ENCODE data around the gene HPN. TPM values are rescaled to one million over a fixed set of nuclear protein-coding genes. Genes with fewer than 3 reads are reported as not detected.
"Not testable (repeated sequence)": the region's sequence is repeated elsewhere in the genome, so short reads cannot be mapped to it uniquely, and the experiment has no call there.

The HPN gene
- total and polyA plus RNA-seq, 4 donors: 0.20 to 1.4 (median 0.79) TPM

DNA sequence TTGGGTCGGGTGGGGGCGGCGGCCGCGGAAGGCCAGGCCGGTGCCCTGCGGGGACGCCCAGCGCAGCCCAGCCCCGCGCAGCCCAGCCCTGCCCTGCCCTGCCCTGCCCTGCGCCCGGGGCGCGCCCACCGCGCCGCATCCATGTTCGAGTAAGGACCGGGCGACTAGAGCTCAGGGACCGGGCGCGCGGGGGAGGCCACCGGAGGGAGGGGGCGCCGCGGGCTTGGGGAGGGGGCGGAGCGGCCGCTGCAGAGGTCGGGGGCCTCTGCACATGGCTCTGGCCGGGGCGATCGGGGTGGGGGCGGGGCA, 41.2 kb upstream of the HPN start:
- Histone ChIP-seq H3K27ac (ENCODE audit: low read depth, low read length) (no peak overlapping the region), H3K4me1 (ENCODE audit: control insufficient read depth, insufficient read depth, low read length) (peaks cover 33% of the 10 kb centered on the region), H3K4me3 (ENCODE audit: low read depth, low read length) (no peak overlapping the region), H3K36me3 (ENCODE audit: control insufficient read depth, insufficient read depth, low read length) (peaks cover 27% of the 10 kb centered on the region), H3K27me3 (ENCODE audit: control insufficient read depth, insufficient read depth, low read length) (no peaks in the 10 kb centered on the region), H3K9me3 (ENCODE audit: control insufficient read depth, insufficient read depth, low read length) (no peaks in the 10 kb centered on the region)
- WGBS (ENCODE audit: insufficient coverage): 0% methylated on average over 27 of the region's 37 CpGs
- DNase-seq (ENCODE audit: low read depth in 4 of 6, low spot score in 6 of 6): no peak

DNA sequence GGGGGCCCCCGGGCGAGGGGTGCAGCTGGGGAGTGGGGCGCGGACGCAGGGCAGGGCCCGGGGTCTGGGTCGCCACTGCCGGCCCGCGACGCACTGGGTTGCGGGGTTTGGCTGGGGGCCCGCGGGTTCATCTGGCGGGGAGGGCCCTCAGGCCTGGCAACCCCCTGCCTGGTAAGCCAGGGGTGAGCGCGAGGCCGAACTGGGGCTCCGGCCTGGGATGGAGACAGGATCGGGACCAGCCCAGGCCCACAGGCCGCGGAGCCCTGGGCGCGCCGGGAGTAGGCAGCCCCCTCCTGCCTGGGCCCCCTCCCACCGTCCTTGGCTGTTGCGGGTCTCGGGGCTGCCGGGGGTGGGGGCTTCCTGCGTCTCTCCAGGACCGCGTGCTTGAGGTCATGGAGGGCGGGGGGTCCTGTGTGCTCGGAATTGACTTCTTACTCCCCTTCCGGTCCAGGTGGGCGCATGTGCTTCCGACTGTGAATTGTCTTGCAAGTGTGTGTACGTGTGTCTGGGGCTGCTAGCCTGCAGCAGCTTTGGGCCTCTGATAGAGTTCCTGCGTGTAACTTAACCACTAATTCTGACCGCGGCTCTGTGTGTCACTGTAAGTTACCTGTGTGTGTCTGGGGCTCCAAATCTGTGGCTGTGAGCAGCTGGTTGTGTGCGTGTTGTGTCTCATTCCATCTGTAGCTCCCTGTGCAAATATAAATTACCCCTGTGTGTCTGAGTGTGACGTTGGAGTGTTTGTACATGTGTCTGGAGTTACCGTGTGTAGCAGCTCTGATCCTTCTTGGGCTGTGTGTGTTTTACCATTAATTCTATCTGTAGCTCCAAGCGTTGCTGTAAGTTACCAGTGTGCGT, 40.6 kb upstream of the HPN start:
- peaks cover 32% of the 10 kb centered on the region for H3K36me3 ChIP-seq (ENCODE audit: control insufficient read depth, insufficient read depth, low read length)
- peaks cover 32% of the 10 kb centered on the region for H3K4me1 ChIP-seq (ENCODE audit: control insufficient read depth, insufficient read depth, low read length)
- DNase-seq (ENCODE audit: low read depth in 4 of 6, low spot score in 6 of 6): peak in 4 of 6 donors; percentile 13 to 76 (median 46)
- WGBS (ENCODE audit: insufficient coverage): under 1% methylated on average over 40 of the region's 46 CpGs
- H3K4me3 ChIP-seq (ENCODE audit: low read depth, low read length): peak overlapping the region; percentile 41
- H3K27me3 ChIP-seq (ENCODE audit: control insufficient read depth, insufficient read depth, low read length): no peaks in the 10 kb centered on the region
- peak overlapping the region; percentile 58 for H3K27ac ChIP-seq (ENCODE audit: low read depth, low read length)
- no peaks in the 10 kb centered on the region for H3K9me3 ChIP-seq (ENCODE audit: control insufficient read depth, insufficient read depth, low read length)

DNA sequence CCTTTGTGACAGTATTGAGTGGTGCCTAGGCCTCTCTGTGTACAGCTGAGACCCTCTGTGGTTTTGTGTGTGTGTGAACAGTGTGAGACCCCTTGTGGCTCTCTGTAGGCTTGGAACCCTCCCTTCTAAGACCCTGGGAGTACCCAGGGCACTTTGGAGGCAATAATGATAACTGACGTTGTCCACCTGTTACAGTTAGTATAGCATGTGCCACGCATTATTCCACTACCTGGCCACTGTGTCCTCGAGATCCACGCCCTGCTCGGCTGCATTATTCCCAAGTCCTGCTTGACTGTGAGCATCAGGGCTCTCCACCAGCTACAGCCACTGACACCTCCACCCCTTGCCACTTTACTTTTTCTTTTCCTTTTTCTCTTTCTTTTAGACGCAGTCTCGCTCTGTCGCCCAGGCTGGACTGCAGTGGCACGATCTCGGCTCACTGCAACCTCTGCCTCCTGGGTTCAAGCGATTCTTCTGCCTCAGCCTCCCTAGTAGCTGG, 39.4 kb upstream of the HPN start:
- H3K4me1 ChIP-seq (ENCODE audit: control insufficient read depth, insufficient read depth, low read length): peaks cover 32% of the 10 kb centered on the region

DNA sequence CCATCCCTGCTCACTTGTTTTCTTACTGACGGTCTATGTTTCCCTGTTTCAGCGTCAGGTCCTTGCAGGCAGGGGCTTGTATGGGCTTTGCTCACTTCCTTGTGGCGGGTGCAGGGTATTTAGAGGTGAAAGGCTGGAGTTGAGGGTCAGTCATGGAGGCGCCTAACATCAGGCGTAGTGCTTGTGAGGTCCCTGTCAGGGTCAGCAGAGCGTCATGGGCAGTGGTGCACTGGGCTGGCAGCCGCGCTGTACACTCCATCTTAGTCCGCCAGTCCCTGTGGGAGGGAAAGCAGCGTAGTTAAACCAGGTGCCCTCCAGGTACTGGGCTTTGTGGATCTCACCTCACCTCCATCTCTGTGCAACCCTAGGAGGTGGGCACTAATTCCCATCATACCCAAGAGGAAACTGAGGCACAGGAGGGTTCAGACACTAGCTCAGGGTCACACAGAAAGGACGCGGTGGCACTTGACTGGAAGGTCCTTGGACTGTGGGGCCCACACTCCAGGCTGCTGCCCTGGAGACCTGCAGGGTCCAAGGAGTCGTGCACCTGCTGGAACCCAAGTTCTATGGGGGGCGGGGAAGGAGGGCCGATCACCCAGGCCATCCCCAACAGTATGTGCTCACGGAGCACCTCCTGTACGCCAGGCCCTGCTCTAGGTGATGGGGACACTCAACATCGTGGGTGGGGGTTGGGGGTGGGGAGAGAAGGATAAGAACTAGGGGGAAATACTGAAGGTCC, 36.8 kb upstream of the HPN start:
- Histone ChIP-seq H3K4me1 (ENCODE audit: control insufficient read depth, insufficient read depth, low read length) (peaks cover 23% of the 10 kb centered on the region), H3K36me3 (ENCODE audit: control insufficient read depth, insufficient read depth, low read length) (peaks cover 58% of the 10 kb centered on the region)

More for the DNA sequence above, 39.4 kb upstream of the HPN start:
- no peak overlapping the region for H3K27ac ChIP-seq (ENCODE audit: low read depth, low read length)
- H3K4me3 ChIP-seq (ENCODE audit: low read depth, low read length): no peak overlapping the region
- 90% methylated on average over 7 of the region's 11 CpGs for WGBS (ENCODE audit: insufficient coverage)
- H3K27me3 ChIP-seq (ENCODE audit: control insufficient read depth, insufficient read depth, low read length): no peaks in the 10 kb centered on the region
- no peak for DNase-seq (ENCODE audit: low read depth in 4 of 6, low spot score in 6 of 6)
- no peaks in the 10 kb centered on the region for H3K9me3 ChIP-seq (ENCODE audit: control insufficient read depth, insufficient read depth, low read length)
- peaks cover 43% of the 10 kb centered on the region for H3K36me3 ChIP-seq (ENCODE audit: control insufficient read depth, insufficient read depth, low read length)

DNA sequence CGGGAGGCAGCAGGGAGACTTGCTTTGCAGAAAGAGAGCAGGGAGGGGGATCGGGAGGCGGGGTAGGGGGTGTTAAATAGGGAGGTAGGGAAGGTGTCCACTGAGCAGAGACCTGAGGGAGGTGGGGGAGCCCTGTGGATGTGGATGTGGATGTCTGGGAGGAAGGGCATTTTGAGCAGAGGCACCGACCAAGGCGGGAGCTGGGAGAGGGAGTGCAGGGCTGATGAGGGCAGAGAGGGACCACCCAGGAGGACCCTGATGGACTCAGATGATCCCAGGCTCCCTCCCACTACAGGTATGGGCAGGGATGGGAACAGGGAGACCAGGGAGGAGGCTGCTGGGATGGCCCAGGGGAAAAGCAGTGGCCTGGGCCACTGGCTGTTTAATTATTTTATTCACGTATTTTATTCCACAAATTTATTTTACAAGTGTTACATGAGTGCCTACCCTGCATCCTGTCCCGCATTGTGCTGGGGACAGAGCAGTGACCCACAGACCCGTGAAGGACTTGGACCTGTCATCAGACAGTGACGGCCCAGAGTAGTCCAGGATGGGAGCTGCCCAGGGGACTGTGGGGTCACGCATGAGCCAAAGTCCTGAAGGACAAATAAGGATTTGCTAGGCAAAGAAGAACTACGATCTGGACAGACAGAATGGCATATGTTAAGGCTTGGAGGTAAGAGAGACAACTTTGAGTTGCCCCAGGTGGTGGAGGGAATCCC, 36.1 kb upstream of the HPN start:
- Histone ChIP-seq H3K4me1 (ENCODE audit: control insufficient read depth, insufficient read depth, low read length) (peaks cover 20% of the 10 kb centered on the region), H3K4me3 (ENCODE audit: low read depth, low read length) (no peak overlapping the region), H3K27ac (ENCODE audit: low read depth, low read length) (no peak overlapping the region), H3K9me3 (ENCODE audit: control insufficient read depth, insufficient read depth, low read length) (no peaks in the 10 kb centered on the region), H3K36me3 (ENCODE audit: control insufficient read depth, insufficient read depth, low read length) (peaks cover 65% of the 10 kb centered on the region), H3K27me3 (ENCODE audit: control insufficient read depth, insufficient read depth, low read length) (no peaks in the 10 kb centered on the region)
- 92% methylated on average over 9 of the region's 11 CpGs for WGBS (ENCODE audit: insufficient coverage)
- DNase-seq (ENCODE audit: low read depth in 4 of 6, low spot score in 6 of 6): no peak

More for the DNA sequence above, 36.8 kb upstream of the HPN start:
- Histone ChIP-seq H3K9me3 (ENCODE audit: control insufficient read depth, insufficient read depth, low read length) (no peaks in the 10 kb centered on the region), H3K27me3 (ENCODE audit: control insufficient read depth, insufficient read depth, low read length) (no peaks in the 10 kb centered on the region), H3K4me3 (ENCODE audit: low read depth, low read length) (no peak overlapping the region), H3K27ac (ENCODE audit: low read depth, low read length) (no peak overlapping the region)
- 92% methylated on average over 10 of the region's 18 CpGs for WGBS (ENCODE audit: insufficient coverage)
- DNase-seq (ENCODE audit: low read depth in 4 of 6, low spot score in 6 of 6): no peak

DNA sequence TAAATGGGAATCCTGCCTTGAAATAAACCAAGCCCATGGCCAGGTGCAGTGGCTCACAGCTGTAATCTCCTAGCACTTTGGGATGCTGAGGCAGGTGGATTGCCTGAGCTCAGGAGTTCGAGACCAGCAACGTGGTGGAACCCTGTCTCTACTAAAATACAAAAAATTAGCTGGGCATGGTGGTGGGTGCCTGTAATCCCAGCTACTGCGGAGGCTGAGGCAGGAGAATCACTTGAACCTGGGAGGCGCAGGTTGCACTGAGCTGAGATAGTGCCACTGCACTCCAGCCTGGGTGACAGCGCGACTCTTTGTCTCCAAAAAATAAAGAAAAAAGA, 35.5 kb upstream of the HPN start:
- peaks cover 20% of the 10 kb centered on the region for H3K4me1 ChIP-seq (ENCODE audit: control insufficient read depth, insufficient read depth, low read length)
- 100% methylated on average over 6 of the region's 6 CpGs for WGBS (ENCODE audit: insufficient coverage)
- not testable (repeated sequence) for H3K9me3 ChIP-seq (ENCODE audit: control insufficient read depth, insufficient read depth, low read length)

DNA sequence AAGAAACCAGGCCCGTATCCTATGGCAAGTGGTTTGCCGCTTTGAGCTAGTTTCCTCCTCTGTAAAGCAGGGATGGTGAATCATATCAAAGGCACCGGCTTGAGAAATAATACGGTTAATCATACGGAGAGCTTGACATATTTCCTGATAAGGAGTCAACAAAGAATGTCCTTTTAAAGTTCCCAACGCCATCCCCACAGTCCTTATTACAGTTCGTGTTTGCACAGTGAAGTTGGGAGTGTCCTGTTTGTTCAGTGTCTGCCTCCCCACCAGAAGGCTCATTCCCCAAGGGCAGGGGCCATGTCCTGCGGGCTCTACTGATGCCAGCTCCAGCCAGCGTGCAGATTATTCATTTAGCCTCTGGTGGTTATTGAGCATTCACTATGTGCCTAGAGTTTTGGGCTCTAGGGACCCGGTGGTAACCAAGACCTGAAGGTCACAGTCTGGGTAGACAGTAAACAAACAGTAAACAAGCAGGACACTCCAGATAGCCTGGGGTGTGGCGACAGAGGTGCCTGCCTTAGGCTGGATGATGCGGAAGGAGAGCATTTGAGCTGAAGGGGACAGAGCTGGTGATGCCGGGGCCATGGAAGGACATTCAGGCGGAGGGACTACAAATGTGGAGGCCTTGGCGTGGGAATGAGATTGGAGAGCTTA, 35.1 kb upstream of the HPN start:
- DNase-seq (ENCODE audit: low read depth in 4 of 6, low spot score in 6 of 6): no peak
- H3K36me3 ChIP-seq (ENCODE audit: control insufficient read depth, insufficient read depth, low read length): peaks cover 75% of the 10 kb centered on the region
- peaks cover 19% of the 10 kb centered on the region for H3K4me1 ChIP-seq (ENCODE audit: control insufficient read depth, insufficient read depth, low read length)
- 98% methylated on average over 10 of the region's 15 CpGs for WGBS (ENCODE audit: insufficient coverage)
- H3K9me3 ChIP-seq (ENCODE audit: control insufficient read depth, insufficient read depth, low read length): no peaks in the 10 kb centered on the region
- no peaks in the 10 kb centered on the region for H3K27me3 ChIP-seq (ENCODE audit: control insufficient read depth, insufficient read depth, low read length)
- H3K27ac ChIP-seq (ENCODE audit: low read depth, low read length): no peak overlapping the region
- no peak overlapping the region for H3K4me3 ChIP-seq (ENCODE audit: low read depth, low read length)

More for the DNA sequence above, 35.5 kb upstream of the HPN start:
- not testable (repeated sequence) for H3K4me3 ChIP-seq (ENCODE audit: low read depth, low read length); H3K27ac ChIP-seq (ENCODE audit: low read depth, low read length); H3K27me3 ChIP-seq (ENCODE audit: control insufficient read depth, insufficient read depth, low read length); DNase-seq (ENCODE audit: low read depth in 4 of 6, low spot score in 6 of 6)
- peaks cover 71% of the 10 kb centered on the region for H3K36me3 ChIP-seq (ENCODE audit: control insufficient read depth, insufficient read depth, low read length)

DNA sequence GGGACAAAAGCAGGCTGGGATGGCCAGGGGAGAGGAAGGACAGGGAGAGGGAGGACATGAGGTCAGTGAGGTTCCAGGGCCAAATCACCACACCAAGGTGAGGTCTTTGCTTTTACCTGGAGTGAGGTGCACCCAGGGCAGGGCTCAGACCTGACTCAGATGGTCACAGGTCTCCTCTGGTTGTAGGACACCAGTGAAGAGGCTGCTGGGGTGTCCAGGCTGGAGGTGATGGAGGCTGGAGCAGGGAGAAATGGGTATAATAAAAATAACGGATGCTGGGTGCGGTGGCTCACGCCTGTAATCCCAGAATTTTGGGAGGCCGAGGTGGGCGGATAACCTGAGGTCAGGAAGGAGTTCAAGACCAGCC, 34.5 kb upstream of the HPN start:
- H3K27me3 ChIP-seq (ENCODE audit: control insufficient read depth, insufficient read depth, low read length): no peaks in the 10 kb centered on the region
- no peak overlapping the region for H3K27ac ChIP-seq (ENCODE audit: low read depth, low read length)
- whole genome bisulfite sequencing (ENCODE audit: insufficient coverage): 98% methylated on average over 5 of the region's 5 CpGs
- DNase-seq (ENCODE audit: low read depth in 4 of 6, low spot score in 6 of 6): no peak
- peaks cover 79% of the 10 kb centered on the region for H3K36me3 ChIP-seq (ENCODE audit: control insufficient read depth, insufficient read depth, low read length)
- peaks cover 16% of the 10 kb centered on the region for H3K4me1 ChIP-seq (ENCODE audit: control insufficient read depth, insufficient read depth, low read length)
- H3K9me3 ChIP-seq (ENCODE audit: control insufficient read depth, insufficient read depth, low read length): no peaks in the 10 kb centered on the region
- H3K4me3 ChIP-seq (ENCODE audit: low read depth, low read length): no peak overlapping the region

DNA sequence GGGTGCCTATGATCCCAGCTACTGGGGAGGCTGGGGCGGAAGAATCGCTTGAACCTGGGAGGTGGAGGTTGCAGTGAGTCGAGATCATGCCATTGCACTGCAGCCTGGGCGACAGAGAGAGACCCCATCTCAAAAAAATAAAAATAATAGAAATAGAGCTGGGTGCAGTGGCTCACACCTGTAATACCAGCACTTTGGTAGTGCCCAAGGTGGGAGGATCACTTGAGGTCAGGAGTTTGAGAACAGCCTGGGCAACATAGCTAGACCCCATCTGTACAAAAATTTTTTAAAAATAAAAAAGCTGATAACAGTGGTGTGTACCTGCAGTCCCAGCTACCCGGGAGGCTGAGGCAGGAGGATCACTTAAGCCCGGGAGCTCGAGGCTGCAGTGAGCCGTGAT, 34.1 kb upstream of the HPN start:
- not testable (repeated sequence) for H3K9me3 ChIP-seq (ENCODE audit: control insufficient read depth, insufficient read depth, low read length); H3K4me3 ChIP-seq (ENCODE audit: low read depth, low read length); DNase-seq (ENCODE audit: low read depth in 4 of 6, low spot score in 6 of 6); H3K27ac ChIP-seq (ENCODE audit: low read depth, low read length); H3K27me3 ChIP-seq (ENCODE audit: control insufficient read depth, insufficient read depth, low read length)
- Histone ChIP-seq H3K4me1 (ENCODE audit: control insufficient read depth, insufficient read depth, low read length) (peaks cover 16% of the 10 kb centered on the region), H3K36me3 (ENCODE audit: control insufficient read depth, insufficient read depth, low read length) (peaks cover 79% of the 10 kb centered on the region)
- no CpG with 5 or more reads among the region's 8 CpGs for WGBS (ENCODE audit: insufficient coverage)

Measured in spinal cord (tissue), 10 donors.